Stimulated activated naive CD8-positive, alpha-beta T cell treated with anti-CD3 and anti-CD28 coated beads, Interleukin-15, amount 100 ng/mL, for 72 hours (primary cell): ENCODE data around the gene OR52E4.

Source experiments
- ATAC-seq: fragments of 150-1000 bp; cut with Tn5 transposase; 2 replicates; pipeline ENCODE4 v1.10.0; 2021; ENCODE audit warnings: mild to moderate bottlenecking, moderate library complexity
- DNase-seq, 2 donors: peaks; one replicate each; pipeline ENCODE4 v3.0.0; 2021 to 2022
- H3K27ac Mint-ChIP-seq, 2 donors: one replicate each; pipeline ENCODE4 v1.8.0; 2022; ENCODE audit warnings: mild to moderate bottlenecking in 2 of 2, mixed read lengths in 2 of 2, moderate library complexity in 2 of 2
- H3K27me3 Mint-ChIP-seq: one replicate; pipeline ENCODE4 v1.8.0; 2022; ENCODE audit warnings: mixed read lengths
- H3K4me1 Mint-ChIP-seq: one replicate; pipeline ENCODE4 v1.8.0; 2022; ENCODE audit warnings: mild to moderate bottlenecking, mixed read lengths
- H3K4me3 Mint-ChIP-seq, 2 donors: one replicate each; pipeline ENCODE4 v1.8.0; 2022; ENCODE audit warnings: mild to moderate bottlenecking in 2 of 2, mixed read lengths in 2 of 2, moderate library complexity in 1 of 2
- H3K9me3 Mint-ChIP-seq, 2 donors: one replicate each; pipeline ENCODE4 v1.8.0; 2022; ENCODE audit warnings: mixed read lengths in 2 of 2

OR52E4 gene

DNA sequence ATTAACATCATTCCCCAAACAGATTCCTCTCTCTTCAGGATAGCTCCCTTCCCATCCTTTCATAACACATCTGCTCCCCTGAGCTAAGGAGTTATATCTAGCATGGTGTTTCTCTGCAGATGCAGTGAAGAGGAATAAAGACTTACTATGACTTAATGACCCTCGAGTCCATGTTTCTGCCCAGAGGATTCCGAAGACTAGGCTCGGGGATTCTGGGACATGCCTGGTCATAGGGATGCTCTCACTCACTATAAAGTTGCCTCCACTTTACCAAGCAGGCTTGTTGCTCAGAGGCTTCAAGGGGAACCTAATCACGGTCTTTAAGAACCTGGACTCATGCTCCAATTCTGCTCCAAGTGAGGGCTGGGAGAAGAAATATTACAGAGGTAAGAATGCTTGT is at the start of gene OR52E4:
Gene OR52E4, plus strand, starts transcription at position 301 of the 400 bp plus-strand sequence. CDS start 3,664 bp downstream, outside the sequence.
- no peak within 1 kb of the TSS for H3K4me3 Mint-ChIP-seq
- no peaks in the 10 kb centered on the region for H3K9me3 Mint-ChIP-seq
- H3K4me1 Mint-ChIP-seq = no peaks in the 10 kb centered on the region
- no peak for DNase-seq
- no peak within 1 kb of the TSS for H3K27ac Mint-ChIP-seq
- ATAC-seq = no peak
- peaks cover 5% of the 10 kb centered on the region for H3K27me3 Mint-ChIP-seq

DNA sequence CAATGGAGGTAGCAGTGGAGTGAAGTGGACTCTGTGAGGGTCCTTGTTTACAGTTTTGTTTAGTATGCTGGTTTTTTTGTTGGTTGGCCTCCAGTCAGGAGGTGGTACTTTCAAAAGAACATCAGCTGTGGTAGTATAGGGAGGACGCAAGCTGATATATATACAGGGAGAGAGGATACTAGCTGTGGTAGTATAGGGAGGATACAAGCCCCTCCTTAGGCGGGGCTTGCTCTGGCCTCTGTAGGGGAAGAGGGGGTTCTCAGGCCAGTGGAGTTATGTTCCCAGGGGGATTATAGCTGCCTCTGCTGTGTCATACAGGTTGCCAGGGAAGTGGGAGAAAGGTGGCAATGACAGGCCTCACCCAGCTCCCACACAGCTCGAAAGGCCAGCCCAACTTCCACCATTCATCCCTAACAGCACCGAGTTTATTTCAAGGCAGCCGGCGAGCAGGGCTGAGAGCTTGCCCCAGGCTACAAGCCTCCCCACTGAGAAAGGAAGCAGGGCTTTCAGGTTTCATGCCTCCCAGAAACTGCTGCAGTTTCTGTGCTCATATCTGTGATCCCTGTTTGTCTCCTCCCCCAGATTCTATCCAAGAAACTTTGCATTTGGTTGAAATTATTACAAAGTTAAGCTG is 49.1 kb upstream of the OR52E4 start:
- Mint-ChIP-seq H3K4me3 (no peak overlapping the region), H3K27me3 (peaks cover 9% of the 10 kb centered on the region), H3K4me1 (no peaks in the 10 kb centered on the region), H3K9me3 (no peaks in the 10 kb centered on the region), H3K27ac (peak overlapping the region in 1 of 2 donors; percentile 59)
- ATAC-seq = no peak
- no peak for DNase-seq

DNA sequence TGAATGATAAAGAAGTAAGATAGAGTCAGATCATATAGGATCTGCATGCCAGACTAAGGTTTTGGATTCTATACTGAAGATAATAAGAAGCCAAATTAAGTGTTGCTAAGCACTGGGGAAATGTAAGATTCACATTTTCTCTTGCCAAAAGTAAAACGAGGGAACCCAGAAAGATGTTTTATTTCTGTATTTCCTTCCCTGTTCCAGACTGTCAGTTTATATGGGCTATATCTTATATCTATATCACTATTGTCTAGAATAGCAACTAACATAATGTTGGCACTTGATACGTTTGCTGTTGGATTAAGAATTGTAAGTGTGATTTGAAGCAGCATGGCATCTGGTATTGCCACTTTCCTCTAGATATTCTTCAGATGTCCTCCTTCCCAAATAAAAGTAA is 47.0 kb upstream of the OR52E4 start:
- Mint-ChIP-seq H3K4me3 (no peak overlapping the region), H3K4me1 (no peaks in the 10 kb centered on the region), H3K9me3 (peaks cover 3 to 4% of the 10 kb centered on the region in 2 donors), H3K27me3 (peaks cover 15% of the 10 kb centered on the region), H3K27ac (no peak overlapping the region)
- no peak for ATAC-seq
- DNase-seq = no peak

DNA sequence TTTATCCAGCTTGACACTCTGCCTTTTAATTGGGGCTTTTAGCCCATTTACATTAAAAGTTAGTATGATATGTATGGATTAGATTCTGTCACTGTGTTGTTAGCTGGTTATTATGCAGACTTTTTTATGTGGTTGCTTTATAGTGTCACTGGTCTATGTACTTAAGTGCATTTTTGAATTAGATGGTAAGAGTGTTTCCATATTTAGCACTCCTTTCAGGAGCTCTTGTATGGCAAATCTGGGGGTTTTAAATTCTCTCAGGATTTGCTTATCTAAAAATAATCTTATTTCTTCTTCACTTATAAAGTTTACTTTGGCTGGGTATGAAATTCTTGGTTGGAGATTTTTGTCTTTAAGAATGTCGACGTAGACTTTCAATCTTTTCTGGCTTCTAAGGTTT is 42.7 kb upstream of the OR52E4 start:
- DNase-seq (no peak), ATAC-seq (no peak)
- Mint-ChIP-seq H3K9me3 (peaks cover 5 to 6% of the 10 kb centered on the region in 2 donors), H3K4me3 (no peak overlapping the region), H3K27ac (no peak overlapping the region), H3K27me3 (peaks cover 21% of the 10 kb centered on the region), H3K4me1 (no peaks in the 10 kb centered on the region)

DNA sequence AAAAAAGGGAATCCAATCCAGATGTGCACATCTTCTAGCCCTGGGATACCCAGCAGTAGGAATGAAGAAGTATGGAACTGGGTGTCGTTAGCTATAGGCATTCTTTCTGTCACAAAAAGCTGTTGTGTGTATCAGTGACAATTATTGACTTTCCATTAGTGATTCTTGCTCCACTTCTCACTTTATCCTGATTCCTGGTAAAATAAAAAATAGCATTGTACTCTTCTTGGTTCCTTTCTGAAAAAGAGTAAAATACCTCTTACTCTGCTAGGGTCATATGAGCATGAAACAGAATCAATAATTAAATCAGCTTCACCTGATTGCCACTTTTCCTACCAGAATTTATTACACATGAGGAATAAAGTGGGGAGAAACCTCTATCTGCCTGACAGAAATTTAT is 38.6 kb upstream of the OR52E4 start, which contains the start of gene OR52E6:
Gene OR52E6, minus strand, starts transcription at position 101 of the 400 bp plus-strand sequence. Its CDS starts 0 bp downstream, at position 101.
- ATAC-seq (no peak), DNase-seq (no peak)
- Mint-ChIP-seq H3K4me1 (no peaks in the 10 kb centered on the region), H3K27me3 (peaks cover 21% of the 10 kb centered on the region), H3K27ac (no peak within 1 kb of the TSS), H3K9me3 (peaks cover 5 to 6% of the 10 kb centered on the region in 2 donors), H3K4me3 (no peak within 1 kb of the TSS)

DNA sequence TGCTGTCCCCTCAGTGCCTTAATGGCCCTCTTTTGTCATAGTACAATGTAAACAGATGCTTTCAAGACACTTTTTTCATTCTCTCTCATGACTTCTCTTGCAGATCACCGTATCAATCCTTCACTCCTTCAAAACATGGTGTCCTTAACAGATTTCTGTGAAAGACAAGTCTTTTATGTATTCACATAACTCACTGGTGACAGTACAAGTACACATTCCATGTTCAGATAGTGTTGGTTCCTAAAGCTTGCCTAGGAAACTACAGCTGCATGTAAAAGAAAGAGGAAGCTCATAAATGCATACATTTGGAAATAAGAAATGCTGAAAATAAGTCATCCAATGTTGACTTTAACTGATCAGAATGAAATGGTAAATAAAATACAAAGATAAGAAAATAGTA is 33.7 kb upstream of the OR52E4 start:
- DNase-seq (no peak), ATAC-seq (no peak)
- H3K27me3 Mint-ChIP-seq = no peaks in the 10 kb centered on the region
- no peak overlapping the region for H3K27ac Mint-ChIP-seq
- H3K4me1 Mint-ChIP-seq = no peaks in the 10 kb centered on the region
- H3K9me3 Mint-ChIP-seq = no peaks in the 10 kb centered on the region
- no peak overlapping the region for H3K4me3 Mint-ChIP-seq

DNA sequence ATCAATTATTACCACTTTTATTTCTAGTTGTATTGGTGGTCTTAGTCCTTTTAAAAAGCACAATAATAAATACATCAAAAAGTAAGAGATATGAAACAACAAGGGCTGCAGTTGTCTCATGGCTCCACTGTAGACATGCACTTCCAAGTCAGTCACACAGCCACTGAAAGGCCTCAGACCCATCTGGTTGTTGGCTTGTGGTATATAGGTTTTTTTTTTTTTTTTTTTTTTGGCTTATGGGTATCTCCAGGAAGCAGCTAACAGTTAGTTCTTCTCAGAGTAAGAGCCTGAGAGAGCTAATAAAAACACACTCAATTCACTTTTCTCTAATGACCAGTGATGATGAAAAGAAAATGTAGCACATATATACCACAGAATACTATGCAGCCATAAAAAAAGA is 32.7 kb upstream of the OR52E4 start:
- no peak for DNase-seq
- Mint-ChIP-seq H3K27me3 (peaks cover 3% of the 10 kb centered on the region), H3K27ac (no peak overlapping the region), H3K9me3 (no peaks in the 10 kb centered on the region), H3K4me3 (no peak overlapping the region), H3K4me1 (no peaks in the 10 kb centered on the region)
- ATAC-seq = no peak

DNA sequence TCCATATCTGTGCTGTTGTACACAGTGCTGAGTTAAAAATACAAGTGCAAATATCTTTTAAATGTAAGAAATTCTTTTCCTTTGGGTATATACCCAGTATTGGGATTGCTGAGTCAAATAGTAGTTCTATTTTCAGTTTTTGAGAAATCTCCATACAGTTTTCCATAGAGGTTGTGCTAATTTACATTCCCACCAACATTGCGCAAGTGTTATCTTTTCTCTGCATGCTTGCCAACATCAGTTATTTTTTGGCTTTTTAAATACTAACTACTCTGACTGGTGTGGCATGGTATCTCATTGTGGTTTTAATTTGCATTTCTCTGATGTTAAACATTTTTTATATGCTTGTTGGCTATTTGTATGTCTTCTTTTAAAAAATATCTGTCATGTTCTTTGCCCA is 29.4 kb upstream of the OR52E4 start:
- Mint-ChIP-seq H3K9me3 (no peaks in the 10 kb centered on the region), H3K27ac (no peak overlapping the region), H3K4me1 (no peaks in the 10 kb centered on the region), H3K4me3 (no peak overlapping the region), H3K27me3 (peaks cover 12% of the 10 kb centered on the region)
- no peak for ATAC-seq
- DNase-seq = no peak

DNA sequence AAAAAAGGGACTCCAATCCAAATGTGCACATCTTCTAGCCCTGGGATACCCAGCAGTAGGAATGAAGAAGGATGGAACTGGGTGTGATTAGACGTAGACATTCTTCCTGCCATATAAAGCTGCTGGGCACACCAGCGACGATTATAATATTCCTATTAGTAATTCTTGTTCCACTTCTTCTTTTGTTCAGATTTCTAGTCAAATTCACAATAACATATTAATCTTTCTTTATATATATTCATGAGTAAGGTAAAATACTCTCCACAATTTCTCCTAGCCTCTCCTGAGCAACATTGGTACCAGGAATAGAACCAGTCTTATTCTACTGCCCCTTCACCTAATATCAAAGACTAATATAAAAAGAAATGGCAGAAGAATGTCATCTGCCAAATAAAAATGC is 22.8 kb upstream of the OR52E4 start, which contains the start of gene OR52E8:
Gene OR52E8, minus strand, starts transcription at position 101 of the 400 bp plus-strand sequence. Its CDS starts 0 bp downstream, at position 101.
- Mint-ChIP-seq H3K9me3 (no peaks in the 10 kb centered on the region), H3K27me3 (peaks cover 18% of the 10 kb centered on the region), H3K4me3 (no peak within 1 kb of the TSS), H3K27ac (no peak within 1 kb of the TSS), H3K4me1 (no peaks in the 10 kb centered on the region)
- ATAC-seq = no peak
- DNase-seq = no peak

DNA sequence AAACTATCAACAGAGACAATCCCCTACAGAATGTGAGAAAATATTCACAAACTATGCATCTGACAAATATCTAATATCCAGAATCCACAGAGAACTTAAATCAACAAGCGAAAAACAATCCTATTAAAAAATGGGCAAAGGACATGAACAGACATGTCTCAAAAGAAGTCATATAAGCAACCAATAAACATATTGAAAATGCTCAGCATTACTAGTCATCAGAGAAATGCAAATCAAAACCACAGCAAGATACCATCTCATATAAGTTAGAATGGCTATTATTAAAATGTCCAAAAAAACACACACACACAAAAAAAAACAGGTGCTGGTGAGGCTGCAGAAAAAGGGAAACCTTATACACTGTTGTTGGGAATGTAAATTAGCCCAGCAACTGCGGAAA is 14.6 kb upstream of the OR52E4 start:
- H3K4me3 Mint-ChIP-seq = no peak overlapping the region

DNA sequence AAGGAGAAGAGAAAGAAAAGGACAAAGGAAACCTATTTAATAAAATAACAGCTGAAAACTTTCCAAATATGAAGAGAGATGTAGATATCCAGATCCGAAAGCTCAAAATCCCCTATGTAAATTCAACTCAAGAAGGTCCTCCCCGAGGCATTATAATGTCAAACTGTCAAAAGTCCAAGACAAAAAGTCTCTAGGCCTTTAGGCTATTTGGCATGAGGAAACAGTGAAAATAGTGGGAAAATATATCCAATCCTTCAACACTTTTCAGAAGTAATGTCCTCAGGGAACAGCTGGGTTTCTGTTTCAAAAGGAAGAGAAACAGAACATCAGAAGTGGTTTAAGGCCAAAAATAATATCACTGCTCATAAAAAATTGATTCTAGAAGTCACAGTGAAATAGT is 1.9 kb upstream of the OR52E4 start:
- H3K4me3 Mint-ChIP-seq = no peak overlapping the region
- ATAC-seq = no peak
- H3K27ac Mint-ChIP-seq = no peak overlapping the region
- no peaks in the 10 kb centered on the region for H3K4me1 Mint-ChIP-seq
- peaks cover 12% of the 10 kb centered on the region for H3K27me3 Mint-ChIP-seq
- DNase-seq = no peak
- peaks cover 0 to 7% of the 10 kb centered on the region in 2 donors for H3K9me3 Mint-ChIP-seq

More for the DNA sequence above, 14.6 kb upstream of the OR52E4 start:
- ATAC-seq (no peak), DNase-seq (no peak)
- no peak overlapping the region for H3K27ac Mint-ChIP-seq
- no peaks in the 10 kb centered on the region for H3K4me1 Mint-ChIP-seq
- no peaks in the 10 kb centered on the region for H3K9me3 Mint-ChIP-seq
- H3K27me3 Mint-ChIP-seq = peaks cover 24% of the 10 kb centered on the region

DNA sequence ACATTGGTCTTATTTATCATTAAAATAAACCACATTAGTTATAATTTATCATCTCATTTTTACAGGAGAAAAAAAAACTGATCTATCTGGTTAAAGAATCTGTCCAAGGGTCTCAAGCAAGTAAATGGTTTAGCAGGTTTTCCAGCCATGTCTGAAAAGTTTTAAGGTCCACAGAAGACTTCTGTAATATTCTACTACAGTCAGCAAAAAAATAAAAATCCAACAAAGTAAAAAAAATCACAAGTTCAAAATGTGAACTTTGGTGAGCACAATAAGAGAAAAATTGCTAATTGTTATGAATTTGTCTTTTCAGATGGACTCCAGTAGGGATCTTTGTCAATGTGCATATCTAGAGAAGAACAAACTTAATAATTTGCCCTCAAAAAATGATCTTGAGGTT is 1.3 kb downstream of the OR52E4 start:
- ATAC-seq = no peak
- Mint-ChIP-seq H3K4me3 (no peak overlapping the region), H3K9me3 (no peaks in the 10 kb centered on the region), H3K27me3 (peaks cover 5% of the 10 kb centered on the region), H3K4me1 (no peaks in the 10 kb centered on the region), H3K27ac (no peak overlapping the region)
- DNase-seq = no peak

DNA sequence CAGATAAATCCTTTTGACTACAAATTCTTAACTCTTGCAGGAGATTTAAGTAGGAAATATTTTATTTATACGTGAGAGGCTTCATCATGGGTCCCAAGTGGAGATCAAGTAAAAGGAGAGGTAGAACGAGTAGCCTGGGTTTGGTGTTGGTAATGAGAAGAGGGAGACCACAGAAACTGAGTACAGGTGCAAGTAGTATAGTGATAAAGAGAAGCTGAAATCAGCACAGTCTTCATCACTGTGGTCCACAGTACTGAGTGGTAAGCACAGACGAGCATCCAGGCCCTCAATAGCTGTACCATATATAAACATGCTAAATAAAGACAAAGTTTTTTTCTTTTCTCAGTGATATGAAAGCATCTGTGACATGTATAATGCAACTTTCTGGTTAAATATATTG is 6.7 kb downstream of the OR52E4 start:
- no peaks in the 10 kb centered on the region for H3K27me3 Mint-ChIP-seq
- H3K4me1 Mint-ChIP-seq = no peaks in the 10 kb centered on the region
- DNase-seq (no peak), ATAC-seq (no peak)
- no peak overlapping the region for H3K27ac Mint-ChIP-seq
- H3K9me3 Mint-ChIP-seq = no peaks in the 10 kb centered on the region
- H3K4me3 Mint-ChIP-seq = no peak overlapping the region

DNA sequence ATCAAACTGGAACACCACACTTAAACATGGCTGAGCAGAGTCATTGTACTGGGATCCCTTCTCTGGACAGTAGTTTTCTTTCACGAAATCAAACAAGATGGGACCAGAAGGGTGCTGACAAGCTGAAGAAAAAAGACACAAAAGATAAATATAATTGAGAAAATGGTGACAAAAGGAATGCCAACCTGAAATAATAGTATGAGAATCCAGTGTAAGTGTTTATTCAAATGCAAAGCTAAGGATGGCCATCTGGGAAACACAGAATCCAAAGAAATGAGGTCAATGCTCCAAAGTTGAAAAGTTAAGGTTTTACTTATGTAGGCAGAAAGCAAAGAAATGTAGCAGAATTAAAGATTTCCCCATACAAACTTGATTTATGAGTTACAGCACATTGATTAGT is 7.2 kb downstream of the OR52E4 start:
- no peak for DNase-seq
- Mint-ChIP-seq H3K4me3 (no peak overlapping the region), H3K9me3 (no peaks in the 10 kb centered on the region), H3K27ac (no peak overlapping the region), H3K4me1 (no peaks in the 10 kb centered on the region), H3K27me3 (no peaks in the 10 kb centered on the region)
- ATAC-seq = no peak

DNA sequence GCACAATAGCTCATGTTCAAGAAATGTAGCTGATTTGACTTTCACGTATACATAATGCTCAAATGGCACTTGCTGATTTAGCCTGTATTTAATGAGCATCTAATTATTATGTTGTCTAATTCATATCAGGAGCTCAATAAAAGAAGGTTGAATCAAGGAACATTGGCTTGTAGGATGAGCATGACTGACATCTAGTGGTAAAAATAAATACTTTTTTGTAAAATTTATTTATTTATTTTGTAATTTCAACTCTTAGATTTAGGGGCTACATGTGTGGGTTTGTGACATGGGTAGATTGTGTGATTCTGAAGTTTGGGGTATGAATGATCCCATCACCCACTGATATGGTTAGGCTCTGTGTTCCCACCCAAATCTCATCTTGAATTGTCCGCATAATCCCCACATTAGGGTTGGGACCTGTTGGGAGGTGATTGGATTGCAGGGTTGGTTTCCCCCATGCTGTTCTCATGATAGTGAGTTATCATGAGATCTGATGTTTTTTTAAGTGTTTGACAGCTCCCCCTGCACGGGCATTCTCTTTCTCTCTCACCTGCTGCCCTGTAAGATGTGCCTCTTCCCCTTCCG is 10.9 kb downstream of the OR52E4 start:
- DNase-seq (no peak), ATAC-seq (no peak)
- peaks cover 8% of the 10 kb centered on the region for H3K27me3 Mint-ChIP-seq
- no peak overlapping the region for H3K27ac Mint-ChIP-seq
- H3K9me3 Mint-ChIP-seq = no peaks in the 10 kb centered on the region
- H3K4me3 Mint-ChIP-seq = no peak overlapping the region
- no peaks in the 10 kb centered on the region for H3K4me1 Mint-ChIP-seq

DNA sequence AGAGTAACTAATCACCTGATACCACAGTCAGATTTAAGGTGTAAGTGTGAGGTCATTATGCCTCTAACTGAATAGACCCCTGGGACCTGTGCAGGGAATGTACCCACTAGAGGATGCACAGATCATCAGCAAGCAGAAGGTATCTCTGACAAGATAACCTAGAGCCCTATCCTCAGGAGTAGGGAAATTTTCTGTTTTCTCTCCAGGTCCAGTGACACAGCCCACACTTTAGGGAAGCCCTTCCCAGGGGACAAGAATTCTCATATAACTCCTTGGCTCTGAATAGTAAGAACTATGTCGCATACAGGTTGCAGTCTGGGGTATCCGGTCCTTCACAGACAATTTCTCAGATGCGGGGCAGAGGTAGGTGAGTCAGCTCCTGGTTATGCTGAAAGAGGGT is 12.5 kb downstream of the OR52E4 start, which contains the start of gene OR52E5:
Gene OR52E5, plus strand, starts transcription at position 301 of the 400 bp plus-strand sequence. CDS start 7,569 bp downstream, outside the sequence.
- no peak within 1 kb of the TSS for H3K4me3 Mint-ChIP-seq
- H3K4me1 Mint-ChIP-seq = no peaks in the 10 kb centered on the region
- ATAC-seq = peak; percentile 26

More for the DNA sequence above, 12.5 kb downstream of the OR52E4 start, which contains the start of gene OR52E5:
- no peak for DNase-seq
- Mint-ChIP-seq H3K27me3 (peaks cover 8% of the 10 kb centered on the region), H3K9me3 (no peaks in the 10 kb centered on the region), H3K27ac (no peak within 1 kb of the TSS)
